ENCODE data around the gene ALPL. TPM values are rescaled to one million over a fixed set of nuclear protein-coding genes. Genes with fewer than 3 reads are reported as not detected.

ALPL gene
- total and polyA plus RNA-seq, 12 donors: 21.9 to 752 (median 70.6) TPM

DNA sequence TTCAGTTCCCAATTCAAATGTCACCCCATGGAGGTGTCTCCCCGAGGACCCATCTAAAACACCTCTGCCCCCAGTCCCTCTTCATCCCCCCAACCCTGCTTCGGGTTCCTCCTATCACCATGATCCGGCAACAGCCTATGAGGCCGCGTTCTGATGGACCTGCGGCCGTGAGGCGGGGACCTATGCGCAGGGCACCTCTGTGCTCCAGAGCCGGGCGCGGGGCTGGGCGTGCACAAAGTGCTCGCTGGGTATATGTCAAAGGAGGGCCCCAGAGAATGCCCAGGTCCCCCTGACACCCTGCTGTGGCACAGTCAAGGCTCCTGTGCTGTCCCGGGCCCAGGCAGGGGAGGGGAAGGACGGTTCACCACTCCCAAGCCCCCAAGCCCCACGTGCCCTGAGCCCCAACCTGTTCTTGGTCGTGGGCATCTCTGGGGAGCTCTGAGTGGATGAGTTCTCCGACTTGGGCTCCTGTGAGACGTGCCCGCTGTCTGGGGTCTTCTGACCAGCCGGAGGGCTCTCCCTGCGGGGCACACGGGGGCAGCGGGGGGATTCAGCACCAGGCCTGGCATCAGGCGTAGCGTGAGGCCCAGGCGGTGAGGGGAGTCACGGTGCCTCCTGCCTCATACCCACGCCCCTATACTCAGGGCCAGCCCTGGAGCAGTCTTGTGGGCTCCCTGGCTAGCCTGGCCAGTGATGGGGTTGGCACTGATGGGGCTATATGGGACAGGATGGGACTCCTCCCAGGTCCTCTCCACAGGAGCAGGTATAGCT lies 92.2 kb downstream of the ALPL start:
- Histone ChIP-seq H3K27me3 (no peaks in the 10 kb centered on the region), H3K9me3 (replicated peaks in 1 of 3) (no peaks in the 10 kb centered on the region), H3K27ac (peak overlapping the region in 1 of 5 donors; percentile 29), H3K4me1 (replicated peaks in 1 of 2) (no peaks in the 10 kb centered on the region), H3K4me3 (no peak overlapping the region), H3K36me3 (replicated peaks in 1 of 2) (no peaks in the 10 kb centered on the region)
- intact Hi-C loops (cut with DNase I): no loop called here
- 90 to 94% (median 93%) methylated on average over 9 to 30 of the region's 30 CpGs for WGBS, 4 donors
- no peak for DNase-seq
- TF ChIP-seq POLR2A (IDR thresholded peaks at IDR 0.05): no peak
- TF ChIP-seq, protein P1, sequence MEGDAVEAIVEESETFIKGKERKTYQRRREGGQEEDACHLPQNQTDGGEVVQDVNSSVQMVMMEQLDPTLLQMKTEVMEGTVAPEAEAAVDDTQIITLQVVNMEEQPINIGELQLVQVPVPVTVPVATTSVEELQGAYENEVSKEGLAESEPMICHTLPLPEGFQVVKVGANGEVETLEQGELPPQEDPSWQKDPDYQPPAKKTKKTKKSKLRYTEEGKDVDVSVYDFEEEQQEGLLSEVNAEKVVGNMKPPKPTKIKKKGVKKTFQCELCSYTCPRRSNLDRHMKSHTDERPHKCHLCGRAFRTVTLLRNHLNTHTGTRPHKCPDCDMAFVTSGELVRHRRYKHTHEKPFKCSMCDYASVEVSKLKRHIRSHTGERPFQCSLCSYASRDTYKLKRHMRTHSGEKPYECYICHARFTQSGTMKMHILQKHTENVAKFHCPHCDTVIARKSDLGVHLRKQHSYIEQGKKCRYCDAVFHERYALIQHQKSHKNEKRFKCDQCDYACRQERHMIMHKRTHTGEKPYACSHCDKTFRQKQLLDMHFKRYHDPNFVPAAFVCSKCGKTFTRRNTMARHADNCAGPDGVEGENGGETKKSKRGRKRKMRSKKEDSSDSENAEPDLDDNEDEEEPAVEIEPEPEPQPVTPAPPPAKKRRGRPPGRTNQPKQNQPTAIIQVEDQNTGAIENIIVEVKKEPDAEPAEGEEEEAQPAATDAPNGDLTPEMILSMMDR (IDR thresholded peaks at IDR 0.05): no peak

DNA sequence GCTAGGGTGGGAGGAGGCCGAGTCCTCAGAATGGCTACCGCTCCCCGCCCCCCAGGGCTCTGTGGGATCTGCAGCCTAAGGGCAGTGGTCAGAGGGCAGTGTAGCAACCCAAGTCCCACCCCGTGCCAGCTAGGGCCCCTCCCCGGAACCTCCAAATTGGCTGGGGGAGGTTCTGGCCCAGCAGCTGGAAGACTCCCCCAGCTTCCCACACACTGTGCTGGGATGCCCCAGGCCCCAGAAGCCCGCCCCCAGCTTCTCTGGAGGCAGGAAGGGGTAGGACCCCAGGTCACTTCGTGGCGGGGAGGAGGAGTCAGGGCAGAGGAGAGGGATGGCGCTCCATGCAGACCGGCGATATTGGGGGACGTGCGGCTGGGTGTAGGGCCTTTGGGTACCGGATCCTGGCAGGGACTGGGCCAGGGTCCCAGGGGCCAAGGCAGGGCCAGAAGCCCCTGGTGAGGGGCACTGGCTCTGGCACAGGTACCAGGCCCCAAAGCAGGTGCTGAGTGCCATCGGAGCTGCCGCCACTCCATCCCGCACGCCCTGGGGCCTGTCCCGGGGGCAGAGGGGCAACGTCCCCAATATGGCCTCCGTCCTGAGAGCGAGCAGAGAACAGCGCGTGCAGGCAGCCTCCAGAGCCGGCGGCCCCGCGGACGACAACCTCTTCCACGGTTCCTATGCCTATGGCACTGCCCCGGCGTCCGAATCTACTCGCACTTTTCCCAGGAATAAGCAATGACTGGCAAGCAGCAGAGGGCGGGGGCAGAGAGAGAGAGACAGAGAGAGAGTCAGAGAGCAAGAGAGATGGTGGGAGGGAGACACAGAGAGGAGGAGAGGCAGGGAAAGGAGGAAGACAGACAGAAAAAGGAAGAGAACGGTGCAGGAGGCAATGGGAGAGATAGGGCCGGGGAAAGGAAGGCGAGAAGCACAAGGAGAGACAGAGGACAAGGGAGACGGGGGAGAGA lies 94.2 kb downstream of the ALPL start:
- TF ChIP-seq, protein P1 (IDR thresholded peaks at IDR 0.05): no peak
- no peak for TF ChIP-seq POLR2A (IDR thresholded peaks at IDR 0.05)
- Histone ChIP-seq H3K27ac (no peak overlapping the region), H3K9me3 (replicated peaks in 1 of 3) (no peaks in the 10 kb centered on the region), H3K4me1 (replicated peaks in 1 of 2) (peaks cover 0 to 4% of the 10 kb centered on the region in 2 donors), H3K4me3 (no peak overlapping the region), H3K27me3 (no peaks in the 10 kb centered on the region), H3K36me3 (replicated peaks in 1 of 2) (no peaks in the 10 kb centered on the region)
- DNase-seq: no peak
- intact Hi-C loops (cut with DNase I): no loop called here
- WGBS, 4 donors: 85 to 88% (median 86%) methylated on average over 22 to 39 of the region's 39 CpGs

DNA sequence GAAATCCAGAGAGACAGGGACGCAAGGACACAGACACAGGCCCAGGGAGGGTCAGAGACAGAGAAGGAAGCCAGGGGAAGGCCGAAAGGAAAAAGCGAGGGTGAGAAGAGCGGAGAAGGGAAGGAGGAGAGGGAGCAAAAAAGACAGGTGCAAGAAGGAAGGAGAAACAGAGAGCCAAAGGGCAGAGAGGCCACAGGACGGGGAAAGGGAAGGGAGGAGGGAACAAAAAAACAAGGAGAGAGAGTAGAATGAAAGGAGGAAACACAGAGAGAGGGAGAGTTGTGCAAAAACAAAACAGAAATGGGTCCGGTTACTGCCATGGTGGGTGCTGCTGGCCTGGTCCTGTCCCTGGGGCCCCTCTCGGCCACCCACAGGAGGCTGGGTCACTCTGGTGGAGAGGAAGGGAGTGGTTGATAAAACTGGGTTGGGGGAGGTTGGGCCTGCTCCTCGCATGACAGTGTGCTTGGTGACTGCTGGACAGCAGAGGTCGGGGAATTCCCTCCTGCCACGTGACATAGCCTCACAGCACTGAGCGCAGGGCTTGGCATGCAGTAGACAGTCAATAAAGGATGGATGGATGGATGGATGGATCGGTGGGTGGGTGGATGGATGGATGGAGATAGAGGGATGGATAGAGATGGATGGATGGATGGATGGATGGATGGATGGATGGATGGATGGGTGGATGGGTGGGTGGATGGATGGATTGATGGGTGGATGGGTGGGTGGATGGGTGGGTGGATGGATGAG lies 95.2 kb downstream of the ALPL start:
- Histone ChIP-seq H3K36me3 (replicated peaks in 1 of 2) (no peaks in the 10 kb centered on the region), H3K9me3 (replicated peaks in 1 of 3) (no peaks in the 10 kb centered on the region), H3K27ac (no peak overlapping the region), H3K4me1 (replicated peaks in 1 of 2) (peaks cover 0 to 4% of the 10 kb centered on the region in 2 donors), H3K4me3 (no peak overlapping the region), H3K27me3 (no peaks in the 10 kb centered on the region)
- WGBS, 4 donors: 85 to 90% (median 87%) methylated on average over 12 of the region's 12 CpGs
- no peak for DNase-seq
- TF ChIP-seq POLR2A (IDR thresholded peaks at IDR 0.05): no peak
- TF ChIP-seq, protein P1 (IDR thresholded peaks at IDR 0.05): no peak
- intact Hi-C loops (cut with DNase I): no loop called here
